HG02938 (cell line): ENCODE measurements around the gene SATB1.
"Not testable (repeated sequence)": the region's sequence is repeated elsewhere in the genome, so short reads cannot be mapped to it uniquely, and the experiment has no call there.

Source experiments
- ATAC-seq: cut with Tn5 transposase; IDR thresholded peaks from one replicate; pipeline ENCODE4 v1.9.1; 2021; ENCODE audit warnings: mild to moderate bottlenecking, moderate library complexity; ENCODE audit not compliant: unreplicated experiment

The SATB1 gene

DNA sequence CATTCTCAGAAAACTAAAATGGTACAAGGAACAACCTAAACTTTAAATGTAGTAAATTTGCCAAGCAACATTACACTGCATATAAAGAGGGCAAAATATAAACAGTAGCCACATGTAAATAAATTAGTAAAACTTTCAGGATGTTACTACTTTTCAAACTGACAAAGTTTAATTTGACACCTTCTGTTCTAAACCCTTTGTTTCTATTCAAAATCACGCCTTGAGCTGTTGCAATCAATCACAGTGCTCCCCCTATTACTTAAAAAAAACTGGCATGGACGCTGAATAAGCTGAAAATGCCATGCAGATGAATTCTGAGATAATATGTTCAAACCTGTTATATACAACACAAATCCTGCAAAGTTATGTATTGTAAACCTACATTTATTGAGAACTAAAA lies 69.3 kb downstream of the SATB1 start:
- no peak for ATAC-seq

DNA sequence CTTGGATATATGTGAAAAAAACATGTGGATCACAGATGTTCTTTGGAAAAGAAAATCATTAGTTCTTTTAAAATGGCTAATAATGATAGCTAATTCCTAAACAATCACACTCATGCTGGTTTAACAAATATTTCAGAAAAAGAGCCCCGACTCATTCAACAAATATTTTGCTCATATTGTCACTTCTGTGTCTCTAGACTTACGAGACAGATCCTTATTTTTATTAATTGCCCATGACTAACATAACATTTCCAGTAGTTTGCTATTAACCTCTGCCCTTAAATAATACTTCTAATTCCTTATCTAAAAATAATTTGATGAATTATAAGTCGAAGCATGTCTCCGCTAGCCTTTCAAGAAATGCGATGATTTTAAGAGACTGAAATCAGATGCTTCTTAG lies 70.4 kb downstream of the SATB1 start:
- no peak for ATAC-seq

DNA sequence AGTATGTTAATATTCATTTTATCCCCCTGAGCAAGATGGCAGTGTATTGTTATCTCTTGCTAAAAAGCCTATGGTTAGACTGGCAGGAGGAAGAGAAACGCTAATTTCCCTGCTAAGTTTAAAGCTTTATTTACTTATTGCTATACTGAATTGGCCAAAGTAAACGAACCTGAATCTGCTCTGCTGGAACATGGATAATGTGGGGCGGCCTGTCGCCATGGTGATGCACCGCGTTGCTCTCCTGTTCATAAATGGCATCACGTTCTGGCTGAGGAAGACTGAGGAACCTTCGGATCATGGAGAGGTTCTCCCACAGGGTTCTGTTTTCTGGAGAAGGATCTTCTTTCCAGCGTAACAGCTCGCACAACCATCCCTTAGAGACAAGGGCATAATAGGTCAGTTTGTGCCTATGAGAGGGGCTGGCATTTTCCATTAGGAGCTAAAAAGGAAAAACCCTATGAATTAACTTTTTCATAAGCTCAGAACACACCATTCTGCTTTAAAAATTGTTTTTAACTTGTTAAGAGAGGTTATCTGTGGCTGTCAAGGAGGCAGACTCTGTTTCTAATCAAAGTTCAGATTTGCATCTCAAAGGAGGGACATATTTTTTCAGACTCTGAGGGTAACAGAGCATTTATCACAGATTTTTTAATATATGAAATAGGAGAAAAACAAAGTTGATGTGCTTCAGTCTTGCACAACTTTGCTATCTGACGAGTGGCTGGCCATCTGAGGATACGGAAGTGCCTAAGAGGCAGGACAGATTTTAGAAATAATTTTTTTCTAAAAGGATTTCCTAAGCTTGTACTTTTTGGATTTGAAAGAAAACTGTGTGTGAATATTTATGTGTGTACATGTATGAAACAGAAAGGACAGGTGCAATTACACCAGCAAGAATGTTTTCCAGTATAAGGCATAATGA lies 73.1 kb downstream of the SATB1 start:
- no peak for ATAC-seq

DNA sequence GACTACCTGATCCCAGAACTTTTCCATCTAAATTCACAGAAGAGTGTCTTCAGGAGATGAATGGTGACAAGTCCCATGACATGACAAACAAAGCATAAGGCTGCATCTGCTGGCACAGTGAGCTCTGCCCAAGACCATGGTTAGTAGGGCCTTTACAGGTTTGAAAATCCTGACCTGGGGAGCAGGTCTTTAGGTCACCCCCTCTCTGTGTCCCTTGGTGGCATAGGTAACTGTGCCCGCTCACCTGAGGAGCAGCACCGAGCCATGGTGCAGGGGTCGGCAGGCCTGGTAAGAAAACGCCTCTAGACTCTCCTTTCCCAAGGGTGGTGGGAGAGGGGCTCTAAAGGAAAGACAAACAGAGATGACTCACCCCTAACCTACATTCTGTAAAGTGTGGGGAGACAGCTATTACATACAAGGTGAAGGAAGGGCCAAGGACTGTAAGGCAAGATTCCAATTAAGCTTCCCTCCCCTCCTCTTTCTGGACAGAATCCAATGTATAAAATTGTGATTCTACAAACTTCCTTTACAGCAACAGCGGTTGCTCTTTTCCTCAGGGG lies 74.0 kb downstream of the SATB1 start:
- no peak for ATAC-seq

DNA sequence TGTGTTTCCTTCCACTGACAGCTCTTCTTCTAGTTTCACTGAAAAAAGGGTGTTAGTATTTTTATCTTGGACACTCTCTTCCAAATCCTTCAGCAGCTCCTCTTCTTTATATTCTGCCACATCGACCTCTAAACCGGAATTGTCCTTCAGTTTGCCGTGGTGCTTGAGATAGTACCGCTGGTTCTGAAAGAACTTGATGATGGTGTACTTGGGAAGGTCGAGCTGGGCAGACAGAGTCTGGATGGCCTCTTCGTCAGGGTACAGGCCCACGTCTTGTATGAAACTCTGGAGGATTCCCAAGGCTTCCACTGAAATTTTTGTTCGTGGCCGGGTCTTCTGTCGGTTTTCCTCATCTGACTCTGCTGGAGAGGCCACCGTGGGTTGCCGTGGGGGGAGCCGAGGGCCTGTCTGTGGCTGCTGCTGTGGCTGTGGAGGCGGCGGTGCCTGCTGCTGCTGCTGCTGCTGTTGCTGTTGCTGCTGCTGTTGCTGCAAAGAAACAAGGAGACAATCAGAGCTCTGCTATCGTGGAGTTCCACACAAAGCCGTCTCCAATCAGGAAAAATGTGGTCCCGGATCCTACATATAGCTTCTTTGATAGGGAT lies 75.8 kb downstream of the SATB1 start:
- no peak for ATAC-seq

DNA sequence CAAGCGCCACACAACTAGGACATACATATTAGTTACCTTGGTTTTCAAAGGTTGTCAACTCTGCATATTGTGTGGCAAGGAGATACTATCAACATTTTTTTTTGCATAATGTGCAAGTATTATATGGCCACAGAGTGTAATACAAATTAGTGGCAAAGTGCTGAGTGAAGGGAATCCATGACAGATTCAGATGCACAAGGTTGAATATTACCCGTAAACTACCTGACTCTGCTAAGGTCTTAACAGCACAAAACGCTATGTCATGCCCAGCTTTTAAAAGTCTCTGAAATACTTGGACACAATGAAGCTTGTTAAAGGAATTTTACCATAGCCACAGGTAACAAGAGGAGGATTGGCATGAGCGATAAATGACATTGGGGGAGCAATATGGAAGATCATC lies 79.0 kb downstream of the SATB1 start:
- ATAC-seq = no peak

DNA sequence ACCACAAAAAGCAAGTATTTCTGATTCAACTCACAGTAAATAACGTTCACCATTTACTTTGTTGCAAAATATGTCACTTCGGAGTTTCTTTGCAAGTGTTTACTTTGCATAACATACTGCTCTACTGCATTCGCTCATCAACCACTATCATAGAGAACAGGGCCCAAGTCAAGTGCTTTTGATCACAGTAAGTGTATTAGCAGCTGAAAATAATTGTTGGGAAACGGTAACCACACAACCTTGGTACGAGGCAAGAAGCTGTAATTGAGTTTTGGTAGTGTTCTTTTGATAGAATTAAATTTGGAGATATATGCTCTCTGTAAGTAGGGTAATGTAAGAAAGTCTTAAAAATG lies 80.1 kb downstream of the SATB1 start:
- ATAC-seq = no peak

DNA sequence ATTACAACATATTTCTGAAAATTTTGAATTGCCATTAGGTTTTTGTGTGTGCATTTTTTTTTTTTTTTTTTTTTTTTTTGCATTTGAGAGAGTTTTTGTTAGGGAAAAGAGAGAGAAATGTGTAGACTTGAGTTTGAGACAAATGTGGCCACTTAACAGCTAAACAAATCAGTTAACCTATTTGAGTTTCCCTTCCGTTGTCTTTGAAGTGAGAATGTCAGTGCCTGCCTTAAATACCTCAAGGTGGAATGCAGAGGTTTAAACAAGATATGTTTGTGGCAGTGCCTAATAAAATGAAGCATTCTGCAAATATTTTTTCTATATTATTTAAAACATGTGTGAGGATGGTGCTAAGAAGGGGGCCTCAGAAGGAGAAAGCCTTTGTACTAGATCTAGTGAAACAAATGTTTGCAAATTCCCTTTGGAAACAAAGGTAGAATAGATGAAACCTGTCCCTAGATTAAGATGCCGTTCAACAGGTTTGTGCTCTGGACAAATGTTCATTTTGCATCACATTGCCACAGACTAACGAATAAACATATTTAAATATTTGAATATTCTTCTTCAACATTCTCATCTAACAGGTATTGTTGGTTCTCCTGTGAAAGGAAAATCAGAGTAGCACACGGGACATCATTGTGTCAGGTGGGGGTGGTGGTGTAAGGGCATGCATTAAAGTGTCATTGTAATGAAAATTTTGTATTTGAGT lies 80.7 kb downstream of the SATB1 start:
- no peak for ATAC-seq

DNA sequence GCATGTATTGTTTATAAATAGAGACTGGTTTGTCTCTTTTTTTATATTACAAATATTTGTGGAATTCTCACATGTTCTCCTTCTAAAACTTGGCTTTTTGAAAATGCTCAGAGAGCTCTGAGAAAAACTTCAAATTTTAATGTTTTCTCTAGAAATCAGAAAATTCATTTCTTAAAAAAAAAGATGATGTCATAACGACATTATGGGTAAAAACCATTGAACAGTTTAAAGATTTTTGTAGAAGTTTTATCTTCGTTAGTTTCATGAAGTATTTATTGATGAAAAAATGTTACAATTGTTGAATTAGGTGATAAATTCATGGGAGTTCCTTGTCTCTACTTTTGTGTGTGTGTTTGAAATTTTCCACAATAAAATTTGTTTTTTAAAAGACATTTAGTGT lies 81.3 kb downstream of the SATB1 start:
- no peak for ATAC-seq

DNA sequence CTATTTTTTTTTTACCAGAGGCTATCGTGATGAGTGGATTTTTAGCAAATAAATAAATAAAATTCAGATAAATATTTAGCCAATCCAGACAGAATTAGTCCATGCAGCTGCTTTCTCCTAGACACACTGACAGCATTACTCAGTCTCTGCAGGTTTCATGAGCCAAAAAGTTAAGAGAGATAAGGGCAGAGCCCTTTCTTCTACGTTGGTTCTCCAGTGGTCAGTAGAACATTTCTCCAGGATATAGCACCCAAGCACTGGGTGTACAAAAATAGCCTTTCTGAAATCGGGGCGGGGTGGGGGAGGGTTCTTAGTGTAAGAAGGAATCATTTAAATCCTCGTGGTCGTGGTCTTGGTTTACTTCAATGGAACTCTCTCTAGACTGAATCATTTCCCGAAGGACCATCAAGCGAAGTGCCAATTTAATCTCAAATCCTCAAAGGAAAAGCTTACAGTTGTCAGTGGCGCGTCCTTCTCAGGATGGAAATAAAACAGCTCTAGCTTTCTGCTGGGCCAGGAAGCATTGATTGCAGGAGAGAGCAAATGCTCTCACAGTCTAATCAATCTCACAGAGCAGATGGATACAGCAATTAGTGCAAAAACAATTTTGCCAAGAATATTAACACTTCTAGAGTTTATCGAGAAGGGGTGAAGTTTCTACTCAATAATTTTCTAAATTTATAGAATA lies 86.2 kb downstream of the SATB1 start:
- ATAC-seq = no peak

DNA sequence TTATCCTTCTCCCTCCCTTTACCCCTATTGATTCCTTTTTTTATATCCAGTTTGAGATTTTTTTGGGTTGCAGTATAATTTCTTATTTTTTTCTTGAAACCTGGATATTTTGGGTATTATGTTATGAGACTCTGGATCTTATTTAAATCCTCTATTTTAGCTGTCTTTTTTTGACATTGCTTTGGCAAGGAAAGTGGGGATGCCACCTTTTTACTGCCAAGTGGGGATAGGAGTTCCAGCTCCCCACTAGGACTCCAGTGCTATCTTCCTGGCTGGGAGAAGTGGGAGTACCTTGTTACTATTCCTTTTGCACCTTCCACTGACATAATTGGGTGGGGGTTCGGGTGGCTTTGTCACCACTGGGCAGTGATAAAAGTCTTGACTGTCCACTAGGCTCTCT lies 87.9 kb downstream of the SATB1 start:
- ATAC-seq = no peak

DNA sequence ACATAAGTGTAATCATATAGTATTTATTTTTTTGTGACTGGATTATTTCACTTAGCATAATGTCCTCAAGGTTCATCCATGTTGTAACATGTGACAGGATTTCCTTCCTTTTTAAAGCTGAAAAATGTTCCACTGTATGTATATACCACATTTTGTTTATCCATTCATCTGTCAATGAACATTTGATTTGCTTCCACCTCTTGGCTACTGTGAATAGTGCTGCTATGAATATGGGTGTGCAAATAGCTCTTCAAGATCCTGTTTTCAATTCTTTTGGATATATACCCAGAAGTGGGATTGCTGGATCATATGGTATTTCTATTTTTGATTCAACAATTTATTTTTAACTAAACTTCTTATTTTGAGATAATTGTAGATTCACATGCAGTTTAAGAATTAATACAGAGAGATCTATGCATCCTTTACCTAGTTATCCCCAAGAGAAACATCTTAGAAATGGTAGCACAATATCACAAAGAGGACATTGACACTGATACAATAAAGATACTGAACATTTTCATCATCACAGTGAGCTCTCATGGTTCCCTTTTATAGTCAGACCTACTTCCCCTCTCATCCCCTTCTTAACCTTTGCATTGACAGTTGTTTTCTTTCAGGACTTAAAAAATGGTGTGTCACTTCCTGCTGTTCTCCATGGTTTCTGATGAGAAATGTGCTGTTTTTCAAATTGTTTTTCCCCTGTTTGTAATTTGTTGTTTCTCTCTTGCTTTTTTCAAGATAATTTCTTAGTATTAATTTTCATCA lies 90.1 kb downstream of the SATB1 start:
- ATAC-seq = no peak

DNA sequence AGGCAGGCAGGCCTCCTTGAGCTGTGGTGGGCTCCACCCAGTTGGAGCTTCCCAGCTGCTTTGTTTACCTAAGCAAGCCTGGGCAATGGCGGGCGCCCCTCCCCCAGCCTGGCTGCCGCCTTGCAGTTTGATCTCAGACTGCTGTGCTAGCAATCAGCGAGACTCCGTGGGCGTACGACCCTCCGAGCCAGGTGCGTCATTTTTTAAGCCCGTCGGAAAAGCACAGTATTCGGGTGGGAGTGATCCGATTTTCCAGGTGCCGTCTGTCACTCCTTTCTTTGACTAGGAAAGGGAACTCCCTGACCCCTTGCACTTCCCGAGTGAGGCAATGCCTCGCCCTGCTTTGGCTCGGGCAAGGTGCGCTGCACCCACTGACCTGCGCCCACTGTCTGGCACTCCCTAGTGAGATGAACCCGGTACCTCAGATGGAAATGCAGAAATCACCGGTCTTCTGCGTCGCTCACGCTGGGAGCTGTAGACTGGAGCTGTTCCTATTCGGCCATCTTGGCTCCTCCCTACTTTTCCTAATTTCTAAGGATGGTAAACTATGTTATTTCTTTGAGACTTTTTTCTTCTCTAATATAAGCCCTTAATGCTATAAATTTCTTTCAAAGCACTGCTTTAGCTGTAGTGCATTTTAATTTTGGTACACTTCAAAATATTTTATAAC lies 94.2 kb downstream of the SATB1 start:
- not testable (repeated sequence) for ATAC-seq

DNA sequence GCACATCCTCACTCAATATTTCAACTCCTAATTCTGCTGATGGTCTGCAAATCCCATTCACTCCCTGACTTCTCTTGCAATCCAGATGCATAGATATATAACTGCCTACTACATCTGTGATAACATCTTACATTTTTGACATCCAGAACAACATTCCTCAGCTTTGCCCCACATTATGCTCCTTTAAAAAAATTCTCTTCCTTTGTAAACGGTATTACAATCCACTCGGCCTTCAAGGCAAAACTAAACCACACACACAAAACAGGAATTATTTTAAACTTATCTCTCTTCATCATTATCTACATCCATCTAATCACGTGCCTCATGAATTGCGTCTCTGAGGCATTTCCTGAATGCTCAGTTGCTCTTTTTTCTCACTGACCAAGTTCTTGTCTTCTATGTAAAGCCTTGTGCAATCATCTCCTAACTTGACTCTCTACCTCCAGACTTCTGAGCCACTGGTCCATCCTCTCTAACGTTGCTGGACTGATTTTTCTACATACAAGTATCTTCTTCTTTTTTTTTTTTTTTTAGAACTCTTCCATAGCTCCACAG lies 117.0 kb downstream of the SATB1 start:
- ATAC-seq = no peak

DNA sequence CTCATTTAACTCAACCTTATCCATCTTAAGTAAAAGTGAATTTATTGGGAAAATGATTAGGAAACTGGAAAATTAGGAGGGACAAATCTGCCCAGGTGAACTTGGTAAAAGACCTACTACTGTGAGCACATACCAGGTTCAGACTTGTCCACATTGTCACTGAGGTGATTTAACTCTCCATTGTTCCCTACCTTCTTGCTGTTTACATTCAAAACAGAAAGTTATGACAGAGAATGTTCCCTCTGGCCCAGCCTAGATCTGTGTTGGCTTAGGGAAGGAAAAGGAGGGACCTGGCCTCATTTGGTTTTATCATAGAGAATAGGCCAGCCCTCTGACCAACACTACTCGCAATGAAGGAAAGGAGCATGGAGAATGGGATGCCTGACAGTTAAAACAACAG lies 117.6 kb downstream of the SATB1 start:
- no peak for ATAC-seq

DNA sequence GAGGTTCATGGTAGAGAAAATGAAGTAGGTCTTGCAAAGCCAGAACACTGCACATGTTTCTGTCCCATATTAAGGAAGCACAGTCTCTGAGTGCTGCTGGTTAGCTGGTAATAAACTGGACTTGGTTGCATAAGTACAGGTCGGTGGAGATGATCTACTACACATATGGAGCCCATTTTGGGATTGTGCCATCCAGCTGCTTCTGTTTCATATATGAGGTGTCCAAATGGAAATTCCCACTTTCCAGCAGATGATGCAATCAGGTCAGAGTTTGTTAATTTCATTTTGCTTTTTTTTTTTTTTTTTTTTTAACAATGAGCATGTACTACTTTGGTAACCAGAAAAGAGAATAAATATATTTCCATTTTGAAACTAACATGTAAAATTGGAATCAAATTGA lies 122.6 kb downstream of the SATB1 start:
- no peak for ATAC-seq

DNA sequence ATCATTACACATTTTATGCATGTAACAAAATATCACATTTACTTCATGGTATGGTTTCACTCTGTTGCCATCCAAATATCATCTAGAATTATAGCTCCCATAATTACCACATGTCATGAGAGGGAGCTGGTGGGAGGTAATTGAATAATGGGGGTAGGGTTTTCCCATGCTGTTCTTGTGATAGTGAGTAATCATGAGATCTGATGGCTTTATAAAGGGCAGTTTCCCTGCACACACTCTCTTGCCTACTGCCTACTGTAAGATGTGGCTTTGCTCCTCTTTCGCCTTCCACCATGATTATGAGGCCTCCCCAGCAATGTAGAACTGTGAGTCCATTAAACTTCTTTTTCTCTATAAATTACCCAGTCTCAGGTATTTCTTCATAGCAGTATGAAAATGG lies 123.4 kb downstream of the SATB1 start:
- ATAC-seq = no peak

DNA sequence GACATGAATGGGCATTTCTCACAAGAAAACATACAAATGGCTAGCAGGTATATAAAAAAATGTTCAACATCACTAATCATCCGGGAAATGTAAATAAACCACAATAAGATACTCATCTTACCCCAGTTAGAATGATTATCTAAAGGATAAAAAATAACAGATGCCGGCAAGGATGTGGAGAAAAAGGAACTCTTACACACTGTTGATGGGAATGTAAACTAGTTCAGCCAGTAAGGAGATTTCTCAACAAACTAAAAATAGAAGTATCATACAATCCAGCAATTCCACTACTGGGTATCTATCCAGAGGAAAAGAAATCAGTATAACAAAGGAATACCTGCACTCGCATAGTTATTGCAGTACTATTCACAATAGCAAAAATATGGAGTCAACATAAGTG lies 124.2 kb downstream of the SATB1 start:
- no peak for ATAC-seq

DNA sequence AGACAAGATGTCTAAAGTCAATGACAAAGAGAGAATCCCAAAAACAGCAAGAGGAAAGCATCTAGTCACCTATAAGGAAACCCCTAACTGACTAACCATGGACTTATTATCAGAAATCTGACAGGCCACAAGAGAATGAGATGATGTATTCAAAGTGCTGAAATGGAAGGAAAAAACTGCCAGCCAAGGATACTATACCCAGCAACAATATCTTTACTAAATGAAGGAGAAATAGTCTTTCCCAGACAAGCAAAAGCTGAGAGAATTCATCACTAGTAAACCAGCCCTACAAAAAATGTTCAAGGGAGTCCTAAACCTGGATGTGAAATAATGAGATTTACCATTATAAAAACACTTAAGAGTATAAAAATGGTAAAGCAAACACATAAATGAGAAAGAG lies 128.0 kb downstream of the SATB1 start:
- no peak for ATAC-seq
